PFSK-1 (cell line): ENCODE measurements around the gene TRIM10. TPM values are rescaled to one million over a fixed set of nuclear protein-coding genes. Genes with fewer than 3 reads are reported as not detected.

Experiments
- FOXP2 ChIP-seq: optimal IDR thresholded peaks from 2 replicates; pipeline ENCODE3; 2011; ENCODE audit warnings: borderline replicate concordance, control low read depth, inconsistent platforms; ENCODE audit not compliant: insufficient read depth; ENCODE audit errors: extremely low read length, extremely low read depth
- POLR2AphosphoS5 ChIP-seq: IDR thresholded peaks from 2 replicates; pipeline ENCODE4 v1.6.1; 2012; ENCODE audit warnings: low read depth, mild to moderate bottlenecking, control low read depth, low read length, moderate library complexity
- REST ChIP-seq, 2 experiments: IDR thresholded peaks; 2 replicates each; pipeline versions ENCODE4 v1.6.1 to v1.8.0; 2011 to 2012; ENCODE audit warnings: low read depth in 2 of 2, low read length in 2 of 2, control low read depth in 1 of 2, inconsistent platforms in 1 of 2, mild to moderate bottlenecking in 1 of 2, moderate library complexity in 1 of 2; ENCODE audit not compliant: insufficient read depth in 1 of 2
- SIN3A ChIP-seq: IDR thresholded peaks from 2 replicates; pipeline ENCODE4 v1.6.1; 2012; ENCODE audit warnings: mild to moderate bottlenecking, low read length, moderate library complexity, borderline replicate concordance; ENCODE audit not compliant: insufficient read depth
- TAF1 ChIP-seq: IDR thresholded peaks from 2 replicates; pipeline ENCODE4 v1.6.1; 2012; ENCODE audit warnings: low read length, control low read depth, borderline replicate concordance; ENCODE audit not compliant: insufficient read depth
- polyA plus RNA-seq: library from polyadenylated mRNA; unstranded; fragments of >200 nt; gene quantifications from one replicate; pipeline ENCODE4 v1.2.1, GENCODE V29; 2012; ENCODE audit warnings: low read depth, missing spikeins; ENCODE audit not compliant: insufficient read length

The TRIM10 gene
- polyA plus RNA-seq = not detected

DNA sequence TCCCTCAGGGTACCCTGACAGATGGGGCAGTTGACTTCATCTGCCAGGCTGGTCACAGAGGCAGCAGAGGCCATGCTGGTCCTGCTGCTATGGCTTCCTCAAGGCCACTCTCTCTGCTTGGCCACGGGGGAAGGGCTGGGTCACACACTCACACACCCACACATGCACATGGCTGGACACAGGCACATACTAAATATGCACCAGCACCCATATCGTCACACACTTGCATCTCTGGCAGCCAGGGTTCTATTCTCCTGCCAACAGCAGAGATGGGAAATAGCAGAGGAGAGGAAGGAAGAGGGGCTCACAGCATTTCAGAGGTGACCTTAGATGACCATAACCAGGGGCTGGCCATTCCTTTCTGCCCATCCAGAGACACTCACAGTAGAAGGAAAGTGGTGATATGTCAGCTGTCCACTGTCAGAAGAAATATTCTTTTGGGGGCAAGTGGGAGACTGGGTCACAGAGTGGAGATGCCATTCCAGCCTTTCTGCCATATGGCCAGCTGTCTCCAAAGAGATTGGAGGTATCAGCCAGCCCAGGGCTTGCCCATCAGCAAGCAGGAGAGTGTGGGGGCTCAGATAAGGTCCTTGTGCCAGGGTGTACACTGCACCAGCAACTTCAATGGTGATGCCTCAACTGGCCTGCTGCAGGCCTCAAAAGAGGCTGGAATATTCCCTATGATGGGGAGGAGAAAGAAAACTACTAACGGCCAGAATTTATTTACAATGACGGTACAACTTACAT lies at the start of gene TRIM10:
TRIM10 (minus strand) TSS at position 427 of the 747 bp plus-strand sequence; CDS start at position 74, 353 bp downstream.
- no peak for TF ChIP-seq REST (IDR thresholded peaks at IDR 0.05; ENCODE audit: insufficient read depth in 1 of 2, low read depth in 2 of 2, low read length in 2 of 2)
- no peak for TF ChIP-seq TAF1
- TF ChIP-seq FOXP2 = no peak
- TF ChIP-seq POLR2AphosphoS5 = no peak
- TF ChIP-seq SIN3A = no peak

GRCh38 chr6:30207619-30208295 lies 46.7 kb upstream of the TRIM10 start:
- TF ChIP-seq SIN3A (peak; percentile 49; the same call in 1 of the 2 replicates), REST (IDR thresholded peaks at IDR 0.05; ENCODE audit: insufficient read depth in 1 of 2, low read depth in 2 of 2, low read length in 2 of 2) (no peak)

GRCh38 chr6:30206799-30207618 lies 46.0 kb upstream of the TRIM10 start:
- TF ChIP-seq POLR2AphosphoS5 = no peak
- TF ChIP-seq REST (IDR thresholded peaks at IDR 0.05; ENCODE audit: insufficient read depth in 1 of 2, low read depth in 2 of 2, low read length in 2 of 2) = 0 out of 4 replicates have a peak, but pooled peaks of 1 of the 2 experiments have one; percentile 37
- TF ChIP-seq TAF1 = no peak
- TF ChIP-seq SIN3A = 0 out of 2 replicates have a peak, but pooled peaks have one; percentile 66

- TF ChIP-seq SIN3A (no peak), POLR2AphosphoS5 (no peak), REST (IDR thresholded peaks at IDR 0.05; ENCODE audit: insufficient read depth in 1 of 2, low read depth in 2 of 2, low read length in 2 of 2) (no peak), TAF1 (no peak), FOXP2 (no peak)
Measured at GRCh38 chr6:30206152-30206551, 45.1 kb upstream of the TRIM10 start.
